HepG2 (cell line): ENCODE results near the gene ELFN1. TPM values are rescaled to one million over a fixed set of nuclear protein-coding genes. Genes with fewer than 3 reads are reported as not detected.

Experiments used
- AHR ChIP-seq: IDR thresholded peaks from 2 replicates; pipeline ENCODE4 v1.6.1; 2018; ENCODE audit warnings: missing genetic modification reagents, missing compliant biosample characterization
- EZH2 ChIP-seq: conservative IDR thresholded peaks from 2 replicates; pipeline ENCODE4 v1.6.1; 2012; ENCODE audit warnings: mild to moderate bottlenecking, low read depth, low read length, moderate library complexity
- FOXA3 ChIP-seq: IDR thresholded peaks from 2 replicates; pipeline ENCODE4 v1.6.1; 2016; ENCODE audit warnings: missing genetic modification reagents, missing compliant biosample characterization
- HOMEZ ChIP-seq: IDR thresholded peaks from 2 replicates; pipeline ENCODE4 v1.6.1; 2016; ENCODE audit warnings: low read depth
- KDM3A ChIP-seq: IDR thresholded peaks from 2 replicates; pipeline ENCODE4 v1.6.1; 2018; ENCODE audit warnings: low read depth, missing compliant biosample characterization
- NR2F1 ChIP-seq, 2 experiments: fragments of 450-650 bp in 1 of 2; formaldehyde crosslinking in 1 of 2; IDR thresholded peaks; 2 replicates each; pipeline versions ENCODE4 v1.5.0 to v1.6.1; 2016 to 2020; ENCODE audit warnings: mild to moderate bottlenecking in 1 of 2, missing compliant biosample characterization in 1 of 2, missing genetic modification reagents in 1 of 2, moderate library complexity in 1 of 2
- NR2F6 ChIP-seq, 2 experiments: IDR thresholded peaks; 2 replicates each; pipeline ENCODE4 v1.6.1; 2016; ENCODE audit warnings: antibody characterized with exemption in 1 of 2, mild to moderate bottlenecking in 1 of 2
- PAXIP1 ChIP-seq: sonication (generic); formaldehyde crosslinking; conservative IDR thresholded peaks from 2 replicates; pipeline ENCODE4 v1.4.0; 2020; ENCODE audit warnings: mild to moderate bottlenecking, missing genetic modification reagents, moderate library complexity
- SRY ChIP-seq: sonication (generic); formaldehyde crosslinking; IDR thresholded peaks from 2 replicates; pipeline ENCODE4 v1.8.0; 2022; ENCODE audit warnings: mild to moderate bottlenecking, missing genetic modification reagents
- SSRP1 ChIP-seq: IDR thresholded peaks from 2 replicates; pipeline ENCODE4 v1.6.1; 2016; ENCODE audit warnings: control low read depth
- TMF1 ChIP-seq: sonication (generic); formaldehyde crosslinking; IDR thresholded peaks from 2 replicates; pipeline ENCODE4 v1.8.1; 2022; ENCODE audit warnings: low read depth, missing genetic modification reagents
- ZSCAN25 ChIP-seq: sonication (generic); formaldehyde crosslinking; IDR thresholded peaks from 2 replicates; pipeline ENCODE4 v1.8.0; 2022; ENCODE audit warnings: mild to moderate bottlenecking, missing genetic modification reagents
- polyA plus RNA-seq, 8 experiments: library from polyadenylated mRNA; depleted of rRNA in 3 of 8; stranded (reverse) in 7 of 8; unstranded in 1 of 8; fragments of >200 nt; fragmentation: Illumina TruSeq in 4 of 8; extraction: Trizol in 4 of 8; gene quantifications; 2 replicates each; pipeline versions ENCODE4 v1.2.1 to v1.2.3, GENCODE V29; 2011 to 2016; ENCODE audit warnings: low read depth in 4 of 8, missing spikeins in 1 of 8, mixed read lengths in 1 of 8; ENCODE audit not compliant: insufficient read depth in 1 of 8
- total RNA-seq, 5 experiments: library from RNA; depleted of rRNA; stranded (reverse); fragments of >200 nt; fragmentation: Illumina TruSeq; extraction: Trizol; gene quantifications; 2 replicates each; pipeline ENCODE4 v1.2.3, GENCODE V29; 2016; ENCODE audit warnings: low read depth in 1 of 5
- TF ChIP-seq, protein P1 (sequence below): sonication (generic); formaldehyde crosslinking; IDR thresholded peaks from 2 replicates; pipeline ENCODE4 v1.4.0; 2020; ENCODE audit warnings: mild to moderate bottlenecking, missing genetic modification reagents
- TF ChIP-seq, protein P2 (sequence below): sonication (generic); formaldehyde crosslinking; IDR thresholded peaks from 2 replicates; pipeline ENCODE4 v1.8.1; 2023; ENCODE audit warnings: mild to moderate bottlenecking, moderate library complexity, missing genetic modification reagents
- TF ChIP-seq, protein P3 (sequence below): sonication (generic); formaldehyde crosslinking; IDR thresholded peaks from 2 replicates; pipeline ENCODE4 v1.8.1; 2022; ENCODE audit warnings: mild to moderate bottlenecking, missing genetic modification reagents

The ELFN1 gene
- total and polyA plus RNA-seq, 2 of the 13 experiments (the other 11 are each of a cell fraction or from before 2014, with no cell fraction given) = 0.13 to 0.18 TPM

DNA sequence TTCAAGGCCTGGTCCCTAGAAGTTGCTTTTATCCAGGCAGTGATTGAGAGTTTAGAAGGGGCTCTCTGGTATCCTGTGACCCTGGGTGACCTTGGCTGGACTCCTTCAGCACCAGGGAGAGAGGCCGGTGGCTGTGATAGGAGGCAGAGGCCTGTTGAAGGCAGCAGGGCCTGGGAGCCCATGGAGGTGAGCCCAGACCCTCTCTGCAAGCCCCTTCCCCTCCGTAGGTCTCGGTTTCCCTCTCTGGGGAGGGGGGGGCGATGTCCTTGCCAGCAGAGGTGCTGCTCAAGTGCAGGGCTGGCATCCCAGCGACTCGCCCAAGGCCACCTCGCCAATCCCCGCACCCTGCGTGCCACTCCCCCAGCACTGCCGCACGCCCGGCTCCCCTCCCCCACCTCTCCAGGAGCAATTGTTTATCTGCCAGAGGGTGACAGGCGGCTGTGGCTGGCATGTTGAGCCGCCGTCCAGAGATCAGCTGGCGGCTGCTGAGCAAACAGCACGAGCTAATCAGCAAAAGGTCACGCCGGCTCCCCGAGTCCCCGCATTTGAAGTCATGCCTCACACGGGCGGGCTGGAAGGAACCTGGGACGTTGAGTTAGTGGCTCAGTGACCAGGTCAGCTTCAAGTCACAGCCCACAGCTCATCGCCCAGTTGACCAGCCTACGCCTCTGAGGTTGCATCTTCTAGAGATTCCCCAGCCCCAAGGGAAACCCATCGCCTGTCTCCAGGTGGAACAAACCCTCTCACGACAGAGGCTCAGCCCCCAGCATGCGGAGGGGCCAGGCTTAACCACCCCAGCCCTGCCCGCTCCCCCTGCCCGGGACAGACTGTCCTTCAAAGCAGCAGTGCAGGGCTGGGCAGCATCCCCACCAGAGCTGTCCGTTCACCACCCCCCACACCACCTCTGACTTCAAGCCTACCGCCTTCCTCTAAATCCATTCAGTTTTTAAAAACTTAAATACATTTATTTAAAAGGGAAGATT is 43.7 kb downstream of the ELFN1 start (continued):
- TF ChIP-seq SRY (CRISPR knock-in tag) (peak; percentile 73), EZH2 (no peak), NR2F6 (IDR thresholded peaks at IDR 0.05) (peak; percentile 91), NR2F6 (CRISPR knock-in tag; IDR thresholded peaks at IDR 0.05) (peak; percentile 98), SSRP1 (CRISPR knock-in tag) (no peak; the same call in 1 of the 2 replicates), AHR (CRISPR knock-in tag) (no peak), KDM3A (CRISPR knock-in tag) (peak; percentile 97), NR2F1 (CRISPR knock-in tag; IDR thresholded peaks at IDR 0.05) (peak; percentile 81 to 87; a peak in 3 of 4 replicates), ZSCAN25 (peak; percentile 87; the same call in 1 of the 2 replicates), PAXIP1 (CRISPR knock-in tag) (peak; percentile 99), HOMEZ (no peak), TMF1 (CRISPR knock-in tag) (peak; percentile 89), FOXA3 (CRISPR knock-in tag) (peak; percentile 95)
- TF ChIP-seq, protein P1, sequence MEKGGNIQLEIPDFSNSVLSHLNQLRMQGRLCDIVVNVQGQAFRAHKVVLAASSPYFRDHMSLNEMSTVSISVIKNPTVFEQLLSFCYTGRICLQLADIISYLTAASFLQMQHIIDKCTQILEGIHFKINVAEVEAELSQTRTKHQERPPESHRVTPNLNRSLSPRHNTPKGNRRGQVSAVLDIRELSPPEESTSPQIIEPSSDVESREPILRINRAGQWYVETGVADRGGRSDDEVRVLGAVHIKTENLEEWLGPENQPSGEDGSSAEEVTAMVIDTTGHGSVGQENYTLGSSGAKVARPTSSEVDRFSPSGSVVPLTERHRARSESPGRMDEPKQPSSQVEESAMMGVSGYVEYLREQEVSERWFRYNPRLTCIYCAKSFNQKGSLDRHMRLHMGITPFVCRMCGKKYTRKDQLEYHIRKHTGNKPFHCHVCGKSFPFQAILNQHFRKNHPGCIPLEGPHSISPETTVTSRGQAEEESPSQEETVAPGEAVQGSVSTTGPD (CRISPR knock-in tag) = no peak
- TF ChIP-seq, protein P2, sequence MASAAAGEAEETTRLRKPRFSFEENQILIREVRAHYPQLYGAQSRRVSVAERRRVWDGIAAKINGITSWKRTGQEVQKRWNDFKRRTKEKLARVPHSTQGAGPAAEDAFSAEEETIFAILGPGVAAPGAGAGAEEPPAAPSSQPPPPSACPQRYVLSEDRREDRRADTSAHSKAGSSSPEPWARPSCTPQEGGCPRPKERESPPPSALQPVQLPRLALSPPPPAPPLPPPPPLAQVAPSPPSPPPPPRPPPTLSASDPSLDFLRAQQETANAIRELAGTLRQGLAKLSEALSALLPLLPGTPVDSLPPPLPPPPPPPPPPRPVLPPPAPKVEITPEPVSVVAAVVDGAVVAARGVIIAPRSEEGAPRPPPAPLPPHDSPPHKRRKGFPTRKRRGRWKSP (CRISPR knock-in tag) = peak; percentile 91
- TF ChIP-seq, protein P3, sequence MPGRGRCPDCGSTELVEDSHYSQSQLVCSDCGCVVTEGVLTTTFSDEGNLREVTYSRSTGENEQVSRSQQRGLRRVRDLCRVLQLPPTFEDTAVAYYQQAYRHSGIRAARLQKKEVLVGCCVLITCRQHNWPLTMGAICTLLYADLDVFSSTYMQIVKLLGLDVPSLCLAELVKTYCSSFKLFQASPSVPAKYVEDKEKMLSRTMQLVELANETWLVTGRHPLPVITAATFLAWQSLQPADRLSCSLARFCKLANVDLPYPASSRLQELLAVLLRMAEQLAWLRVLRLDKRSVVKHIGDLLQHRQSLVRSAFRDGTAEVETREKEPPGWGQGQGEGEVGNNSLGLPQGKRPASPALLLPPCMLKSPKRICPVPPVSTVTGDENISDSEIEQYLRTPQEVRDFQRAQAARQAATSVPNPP (CRISPR knock-in tag) = peak; percentile 96
